ENCODE results near the gene KRTAP5-5.

DNA sequence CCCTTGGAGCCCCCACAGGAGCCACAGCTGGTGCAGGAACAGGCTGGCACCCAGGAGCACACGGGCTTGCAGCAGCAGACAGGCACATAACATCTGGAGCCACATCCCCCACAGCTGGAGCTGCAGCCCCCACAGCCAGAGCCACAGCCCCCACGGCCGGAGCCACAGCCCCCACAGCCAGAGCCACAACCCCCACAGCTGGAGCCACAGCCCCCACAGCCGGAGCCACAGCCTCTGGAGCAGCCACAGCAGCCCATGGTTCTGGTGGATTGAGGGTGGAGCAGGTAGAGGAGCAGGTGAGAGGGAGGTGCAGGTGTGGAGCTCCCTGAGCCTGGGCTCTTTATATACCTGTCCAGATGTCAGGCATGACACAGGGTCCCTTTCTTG is 31.6 kb upstream of the KRTAP5-5 start, which contains the start of gene KRTAP5-2:
- TF ChIP-seq, protein P1, sequence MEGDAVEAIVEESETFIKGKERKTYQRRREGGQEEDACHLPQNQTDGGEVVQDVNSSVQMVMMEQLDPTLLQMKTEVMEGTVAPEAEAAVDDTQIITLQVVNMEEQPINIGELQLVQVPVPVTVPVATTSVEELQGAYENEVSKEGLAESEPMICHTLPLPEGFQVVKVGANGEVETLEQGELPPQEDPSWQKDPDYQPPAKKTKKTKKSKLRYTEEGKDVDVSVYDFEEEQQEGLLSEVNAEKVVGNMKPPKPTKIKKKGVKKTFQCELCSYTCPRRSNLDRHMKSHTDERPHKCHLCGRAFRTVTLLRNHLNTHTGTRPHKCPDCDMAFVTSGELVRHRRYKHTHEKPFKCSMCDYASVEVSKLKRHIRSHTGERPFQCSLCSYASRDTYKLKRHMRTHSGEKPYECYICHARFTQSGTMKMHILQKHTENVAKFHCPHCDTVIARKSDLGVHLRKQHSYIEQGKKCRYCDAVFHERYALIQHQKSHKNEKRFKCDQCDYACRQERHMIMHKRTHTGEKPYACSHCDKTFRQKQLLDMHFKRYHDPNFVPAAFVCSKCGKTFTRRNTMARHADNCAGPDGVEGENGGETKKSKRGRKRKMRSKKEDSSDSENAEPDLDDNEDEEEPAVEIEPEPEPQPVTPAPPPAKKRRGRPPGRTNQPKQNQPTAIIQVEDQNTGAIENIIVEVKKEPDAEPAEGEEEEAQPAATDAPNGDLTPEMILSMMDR (IDR thresholded peaks at IDR 0.05): no peak
- TF ChIP-seq TCF7L2 (IDR thresholded peaks at IDR 0.05; ENCODE audit: low read depth, low read length) (no peak), POLR2AphosphoS5 (IDR thresholded peaks at IDR 0.05; ENCODE audit: low read depth, low read length) (no peak), SIN3A (IDR thresholded peaks at IDR 0.05; ENCODE audit: borderline replicate concordance, insufficient read depth, low read depth, low read length) (no peak)
- TF ChIP-seq, protein P2, sequence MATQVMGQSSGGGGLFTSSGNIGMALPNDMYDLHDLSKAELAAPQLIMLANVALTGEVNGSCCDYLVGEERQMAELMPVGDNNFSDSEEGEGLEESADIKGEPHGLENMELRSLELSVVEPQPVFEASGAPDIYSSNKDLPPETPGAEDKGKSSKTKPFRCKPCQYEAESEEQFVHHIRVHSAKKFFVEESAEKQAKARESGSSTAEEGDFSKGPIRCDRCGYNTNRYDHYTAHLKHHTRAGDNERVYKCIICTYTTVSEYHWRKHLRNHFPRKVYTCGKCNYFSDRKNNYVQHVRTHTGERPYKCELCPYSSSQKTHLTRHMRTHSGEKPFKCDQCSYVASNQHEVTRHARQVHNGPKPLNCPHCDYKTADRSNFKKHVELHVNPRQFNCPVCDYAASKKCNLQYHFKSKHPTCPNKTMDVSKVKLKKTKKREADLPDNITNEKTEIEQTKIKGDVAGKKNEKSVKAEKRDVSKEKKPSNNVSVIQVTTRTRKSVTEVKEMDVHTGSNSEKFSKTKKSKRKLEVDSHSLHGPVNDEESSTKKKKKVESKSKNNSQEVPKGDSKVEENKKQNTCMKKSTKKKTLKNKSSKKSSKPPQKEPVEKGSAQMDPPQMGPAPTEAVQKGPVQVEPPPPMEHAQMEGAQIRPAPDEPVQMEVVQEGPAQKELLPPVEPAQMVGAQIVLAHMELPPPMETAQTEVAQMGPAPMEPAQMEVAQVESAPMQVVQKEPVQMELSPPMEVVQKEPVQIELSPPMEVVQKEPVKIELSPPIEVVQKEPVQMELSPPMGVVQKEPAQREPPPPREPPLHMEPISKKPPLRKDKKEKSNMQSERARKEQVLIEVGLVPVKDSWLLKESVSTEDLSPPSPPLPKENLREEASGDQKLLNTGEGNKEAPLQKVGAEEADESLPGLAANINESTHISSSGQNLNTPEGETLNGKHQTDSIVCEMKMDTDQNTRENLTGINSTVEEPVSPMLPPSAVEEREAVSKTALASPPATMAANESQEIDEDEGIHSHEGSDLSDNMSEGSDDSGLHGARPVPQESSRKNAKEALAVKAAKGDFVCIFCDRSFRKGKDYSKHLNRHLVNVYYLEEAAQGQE (IDR thresholded peaks at IDR 0.05; ENCODE audit: insufficient read depth in 1 of 2, low read depth in 2 of 2, low read length in 1 of 2): no peak

Data from Panc1 (cell line).